Uterus (tissue), 4 donors: ENCODE results near the gene PTPRN2. TPM values are rescaled to one million over a fixed set of nuclear protein-coding genes. Genes with fewer than 3 reads are reported as not detected.

Experiments used
- DNase-seq, 2 donors: peaks; one replicate each; pipeline ENCODE4 v3.0.0-alpha.2; 2019 to 2020
- H3K27ac ChIP-seq, 2 donors: fragments of 200-600 bp; sonication (generic); 1 replicate in 1 of 2; 2 replicates in 1 of 2; pipeline ENCODE4 v1.5.1; 2016 to 2018
- H3K27me3 ChIP-seq, 2 donors: fragments of 200-600 bp; sonication (generic); one replicate each; pipeline ENCODE4 v1.5.1; 2018 to 2019; ENCODE audit warnings: control low read depth in 1 of 2
- H3K36me3 ChIP-seq, 2 donors: fragments of 200-600 bp; sonication (generic); one replicate each; pipeline ENCODE4 v1.5.1; 2019; ENCODE audit warnings: control low read depth in 1 of 2
- H3K4me1 ChIP-seq, 2 donors: fragments of 200-600 bp; sonication (generic); one replicate each; pipeline ENCODE4 v1.5.1; 2018 to 2019; ENCODE audit warnings: control low read depth in 1 of 2
- H3K4me3 ChIP-seq, 2 donors: fragments of 200-600 bp; sonication (generic); 1 replicate in 1 of 2; 2 replicates in 1 of 2; pipeline ENCODE4 v1.5.1; 2018 to 2019; ENCODE audit warnings: mild to moderate bottlenecking in 1 of 2
- H3K9me3 ChIP-seq, 2 donors: fragments of 200-600 bp; sonication (generic); one replicate each; pipeline ENCODE4 v1.5.1; 2019; ENCODE audit warnings: control low read depth in 1 of 2
- CTCF ChIP-seq, 4 experiments: fragments of 200-600 bp in 2 of 4; fragments of 450-650 bp in 2 of 4; sonication (generic) in 2 of 4; IDR thresholded peaks; one replicate each; pipeline ENCODE4 v1.5.1; 2016 to 2019; ENCODE audit warnings: antibody characterized with exemption in 4 of 4, mild to moderate bottlenecking in 2 of 4, moderate library complexity in 1 of 4
- POLR2A ChIP-seq, 2 donors: fragments of 450-650 bp; IDR thresholded peaks; one replicate each; pipeline ENCODE4 v1.6.1; 2016; ENCODE audit warnings: antibody characterized with exemption in 2 of 2, mild to moderate bottlenecking in 1 of 2, moderate library complexity in 1 of 2
- intact Hi-C: fragments of 100-400 bp; cut with DNase I; formaldehyde crosslinking; loops from one replicate; pipeline ENCODE4 v1.15.1; 2023; ENCODE audit warnings: low total_unique reads
- total RNA-seq, 4 donors: library from RNA; depleted of rRNA in 3 of 4; stranded (reverse); fragments of >200 nt in 3 of 4; gene quantifications; one replicate each; pipeline versions ENCODE4 v1.1.0 to v1.2.4, GENCODE V29; 2014 to 2023
- donor health status: DM: yes; HTN: yes; CAD: no.

The PTPRN2 gene
- total RNA-seq, 4 donors from 2014 or later = 1.2 to 5.2 (median 2.3) TPM

- TF ChIP-seq CTCF (IDR thresholded peaks at IDR 0.05) (no peak), POLR2A (IDR thresholded peaks at IDR 0.05) (no peak)
- Histone ChIP-seq H3K4me3 (no peak overlapping the region), H3K27ac (no peak overlapping the region), H3K27me3 (no peaks in the 10 kb centered on the region), H3K36me3 (no peaks in the 10 kb centered on the region), H3K4me1 (no peaks in the 10 kb centered on the region), H3K9me3 (no peaks in the 10 kb centered on the region)
- intact Hi-C loops = no loop called here
- no peak for DNase-seq
Observed at GRCh38 chr7:158476331-158476932, 111.2 kb downstream of the PTPRN2 start.

- Histone ChIP-seq H3K4me1 (no peaks in the 10 kb centered on the region), H3K4me3 (no peak overlapping the region), H3K27me3 (no peaks in the 10 kb centered on the region), H3K9me3 (no peaks in the 10 kb centered on the region), H3K27ac (no peak overlapping the region), H3K36me3 (no peaks in the 10 kb centered on the region)
- DNase-seq = no peak
- TF ChIP-seq POLR2A (IDR thresholded peaks at IDR 0.05) (no peak), CTCF (IDR thresholded peaks at IDR 0.05) (no peak)
- intact Hi-C loops = no loop called here
Observed at GRCh38 chr7:158475679-158476052, 112.0 kb downstream of the PTPRN2 start.

- no peaks in the 10 kb centered on the region for H3K9me3 ChIP-seq
- TF ChIP-seq CTCF (IDR thresholded peaks at IDR 0.05) = no peak
- TF ChIP-seq POLR2A (IDR thresholded peaks at IDR 0.05) = no peak
Observed at GRCh38 chr7:158475036-158475678, 112.5 kb downstream of the PTPRN2 start.

GRCh38 chr7:158474488-158474887 lies 113.1 kb downstream of the PTPRN2 start:
- H3K4me3 ChIP-seq = no peak overlapping the region
- DNase-seq = no peak
- TF ChIP-seq CTCF (IDR thresholded peaks at IDR 0.05) (no peak), POLR2A (IDR thresholded peaks at IDR 0.05) (no peak)

More at GRCh38 chr7:158475036-158475678, 112.5 kb downstream of the PTPRN2 start:
- no peaks in the 10 kb centered on the region for H3K27me3 ChIP-seq
- H3K27ac ChIP-seq = no peak overlapping the region
- intact Hi-C loops = no loop called here
- DNase-seq = no peak
- H3K4me3 ChIP-seq = no peak overlapping the region
- H3K36me3 ChIP-seq = no peaks in the 10 kb centered on the region
- no peaks in the 10 kb centered on the region for H3K4me1 ChIP-seq

GRCh38 chr7:158473946-158474345 lies 113.7 kb downstream of the PTPRN2 start:
- no peak for DNase-seq
- no peak overlapping the region for H3K4me3 ChIP-seq
- no peaks in the 10 kb centered on the region for H3K9me3 ChIP-seq
- no peak overlapping the region for H3K27ac ChIP-seq
- no peaks in the 10 kb centered on the region for H3K4me1 ChIP-seq
- H3K27me3 ChIP-seq = no peaks in the 10 kb centered on the region
- intact Hi-C loops = no loop called here
- no peak for TF ChIP-seq CTCF (IDR thresholded peaks at IDR 0.05)
- no peak for TF ChIP-seq POLR2A (IDR thresholded peaks at IDR 0.05)
- no peaks in the 10 kb centered on the region for H3K36me3 ChIP-seq

More at GRCh38 chr7:158474488-158474887, 113.1 kb downstream of the PTPRN2 start:
- no peak overlapping the region for H3K27ac ChIP-seq
- no peaks in the 10 kb centered on the region for H3K27me3 ChIP-seq
- no peaks in the 10 kb centered on the region for H3K4me1 ChIP-seq
- H3K9me3 ChIP-seq = no peaks in the 10 kb centered on the region
- H3K36me3 ChIP-seq = no peaks in the 10 kb centered on the region
- intact Hi-C loops = no loop called here
